NOMO-1 (cell line): ENCODE data around the gene ATF6.

Source experiments
- DNase-seq, 2 experiments: peaks; one replicate each; lab custom pipeline; 2025; ENCODE audit not compliant: unreplicated experiment in 2 of 2; lab: John Stamatoyannopoulos, UW

ATF6 gene

GRCh38 chr1:161989108-161989507 is 223.0 kb downstream of the ATF6 start:
- DNase-seq, result peak in 1 of 2 experiments; percentile 4

- DNase-seq, result peak; percentile 71 to 98
Observed at GRCh38 chr1:161989786-161990185, 223.7 kb downstream of the ATF6 start.

GRCh38 chr1:161993576-161993975 is 227.5 kb downstream of the ATF6 start:
- no peak for DNase-seq

- no peak for DNase-seq
Observed at GRCh38 chr1:161994175-161994668, 228.1 kb downstream of the ATF6 start.

GRCh38 chr1:161997152-161997551 is 231.0 kb downstream of the ATF6 start:
- no peak for DNase-seq

- DNase-seq, result no peak
Observed at GRCh38 chr1:161998811-161999210, 232.7 kb downstream of the ATF6 start.

- peak in 1 of 2 experiments; percentile 12 for DNase-seq
Observed at GRCh38 chr1:161999301-162000052, 233.4 kb downstream of the ATF6 start.

GRCh38 chr1:162000053-162000420 is 233.9 kb downstream of the ATF6 start:
- no peak for DNase-seq

- peak; percentile 43 to 51 for DNase-seq
Observed at GRCh38 chr1:162003061-162003829, 237.1 kb downstream of the ATF6 start.

- DNase-seq, result peak; percentile 79 to 89
Observed at GRCh38 chr1:162003830-162004215, 237.7 kb downstream of the ATF6 start.

GRCh38 chr1:162004441-162004950 is 238.4 kb downstream of the ATF6 start:
- DNase-seq, result peak in 1 of 2 experiments; percentile 1

GRCh38 chr1:162006081-162006480 is 240.0 kb downstream of the ATF6 start:
- DNase-seq, result no peak

GRCh38 chr1:162007466-162007865 is 241.3 kb downstream of the ATF6 start:
- no peak for DNase-seq

GRCh38 chr1:162008799-162009198 is 242.7 kb downstream of the ATF6 start:
- no peak for DNase-seq

GRCh38 chr1:162009501-162010174 is 243.5 kb downstream of the ATF6 start:
- DNase-seq, result no peak

GRCh38 chr1:162010175-162010506 is 244.0 kb downstream of the ATF6 start:
- DNase-seq, result no peak

GRCh38 chr1:162011337-162012012 is 245.4 kb downstream of the ATF6 start:
- no peak for DNase-seq

- DNase-seq, result no peak
Observed at GRCh38 chr1:162013289-162013688, 247.2 kb downstream of the ATF6 start.
